Activated effector memory CD4-positive, alpha-beta T cell treated with anti-CD3 and anti-CD28 coated beads, Interleukin-2, amount 50 U/mL, for 16 hours (primary cell): ENCODE measurements around the gene SNRNP40.

ENCODE experiments used
- DNase-seq: peaks from one replicate; pipeline ENCODE4 v3.0.0-alpha.2; 2020

SNRNP40 gene

GRCh38 chr1:31228986-31229385, 67.6 kb downstream of the SNRNP40 start:
- DNase-seq: no peak

GRCh38 chr1:31227891-31228568, 68.6 kb downstream of the SNRNP40 start:
- no peak for DNase-seq

- no peak for DNase-seq
Observed at GRCh38 chr1:31224068-31224467, 72.5 kb downstream of the SNRNP40 start.

GRCh38 chr1:31222176-31222575, 74.4 kb downstream of the SNRNP40 start:
- DNase-seq: no peak

- DNase-seq: no peak
Observed at GRCh38 chr1:31221072-31221471, 75.5 kb downstream of the SNRNP40 start.

- no peak for DNase-seq
Observed at GRCh38 chr1:31219489-31219888, 77.1 kb downstream of the SNRNP40 start.

- DNase-seq: no peak
Observed at GRCh38 chr1:31218705-31219104, 77.9 kb downstream of the SNRNP40 start.

- DNase-seq: no peak
Observed at GRCh38 chr1:31216016-31216415, 80.6 kb downstream of the SNRNP40 start.

GRCh38 chr1:31215065-31215570, 81.5 kb downstream of the SNRNP40 start:
- DNase-seq: no peak

- DNase-seq: no peak
Observed at GRCh38 chr1:31214316-31215064, 82.1 kb downstream of the SNRNP40 start.
